ENCODE measurements around the gene TIMP2. TPM values are rescaled to one million over a fixed set of nuclear protein-coding genes. Genes with fewer than 3 reads are reported as not detected.
"Not testable (repeated sequence)": the region's sequence is repeated elsewhere in the genome, so short reads cannot be mapped to it uniquely, and the experiment has no call there.

Gene TIMP2
- total RNA-seq, 2 experiments from 2014 or later, result 2.4 to 2.6 TPM

DNA sequence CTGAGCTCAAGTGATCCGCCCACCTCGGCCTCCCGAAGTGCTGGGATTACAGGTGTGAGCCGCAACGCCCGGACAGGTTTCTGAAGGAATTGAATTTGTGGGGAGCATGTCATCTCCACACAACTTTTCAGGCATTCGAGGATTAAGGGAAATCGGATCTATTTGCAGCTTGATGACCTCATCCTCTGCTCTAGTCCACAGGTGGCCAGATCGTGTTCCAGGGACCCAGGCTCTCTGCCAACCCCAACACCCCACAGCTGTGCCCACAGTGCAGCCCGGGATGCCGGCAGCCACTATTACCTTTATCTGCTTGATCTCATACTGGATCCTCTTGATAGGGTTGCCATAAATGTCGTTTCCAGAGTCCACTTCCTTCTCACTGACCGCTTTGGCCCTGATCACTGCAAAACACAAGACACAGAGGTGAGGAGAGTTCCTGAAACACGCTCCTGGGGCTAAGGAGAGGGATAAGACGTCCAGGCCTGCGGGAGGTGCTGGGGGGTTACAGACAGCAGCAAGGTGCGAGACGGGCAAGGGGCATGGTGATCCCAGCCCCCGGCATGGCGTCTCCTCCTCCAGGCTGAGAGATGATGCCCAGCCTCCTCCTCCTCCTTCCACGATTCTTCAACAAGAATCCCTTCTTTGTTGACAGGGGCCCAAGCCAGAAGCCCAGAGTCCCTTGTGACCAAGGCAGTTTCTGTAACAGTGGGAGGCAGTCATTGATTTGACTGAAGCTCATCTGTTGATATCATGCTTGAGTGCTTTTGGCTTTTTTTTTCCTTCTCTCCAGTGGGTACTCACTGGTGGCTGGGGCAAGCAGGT, 51.5 kb downstream of the TIMP2 start:
- H3K27ac Mint-ChIP-seq, result no peak overlapping the region
- H3K4me1 Mint-ChIP-seq, result peaks cover 13% of the 10 kb centered on the region
- CTCF ChIA-PET, result interaction anchor here (0.7 to 1.2 kb wide), 3 partner anchors 8 to 117 kb away, joined by 3 to 4 read pairs (median 4); no protein-coding TSS in a partner anchor
- no peak overlapping the region for H3K4me3 Mint-ChIP-seq
- no peaks in the 10 kb centered on the region for H3K9me3 Mint-ChIP-seq
- no peaks in the 10 kb centered on the region for H3K36me3 Mint-ChIP-seq (ENCODE audit: low read depth)
- no peak for DNase-seq
- peaks cover 2% of the 10 kb centered on the region for H3K27me3 Mint-ChIP-seq
- POLR2A ChIA-PET, result no interaction called here

- H3K27me3 Mint-ChIP-seq, result peaks cover 2% of the 10 kb centered on the region
- peaks cover 6% of the 10 kb centered on the region for H3K4me1 Mint-ChIP-seq
- no peaks in the 10 kb centered on the region for H3K9me3 Mint-ChIP-seq
- no peak overlapping the region for H3K27ac Mint-ChIP-seq
- ChIA-PET CTCF (no interaction called here), POLR2A (interaction anchor here (0.6 kb wide), 1 partner anchor 142 kb away, joined by 3 read pairs; no protein-coding TSS in a partner anchor)
- H3K4me3 Mint-ChIP-seq, result no peak overlapping the region
- DNase-seq, result no peak
- no peaks in the 10 kb centered on the region for H3K36me3 Mint-ChIP-seq (ENCODE audit: low read depth)
Measured at GRCh38 chr17:78872486-78872885, 52.7 kb downstream of the TIMP2 start.

- Mint-ChIP-seq H3K27me3 (peaks cover 2% of the 10 kb centered on the region), H3K4me3 (no peak overlapping the region), H3K9me3 (no peaks in the 10 kb centered on the region), H3K4me1 (peaks cover 4% of the 10 kb centered on the region), H3K36me3 (ENCODE audit: low read depth) (no peaks in the 10 kb centered on the region), H3K27ac (no peak overlapping the region)
- DNase-seq, result no peak
- CTCF ChIA-PET, result interaction anchor here (0.6 kb wide), 1 partner anchor 917 kb away, joined by 4 read pairs; no protein-coding TSS in a partner anchor
- POLR2A ChIA-PET, result no interaction called here
Measured at GRCh38 chr17:78870621-78871020, 54.6 kb downstream of the TIMP2 start.

- no peak overlapping the region for H3K4me3 Mint-ChIP-seq
- no peak overlapping the region for H3K27ac Mint-ChIP-seq
- H3K4me1 Mint-ChIP-seq, result peaks cover 4% of the 10 kb centered on the region
- no peaks in the 10 kb centered on the region for H3K36me3 Mint-ChIP-seq (ENCODE audit: low read depth)
- CTCF ChIA-PET, result no interaction called here
- no peaks in the 10 kb centered on the region for H3K9me3 Mint-ChIP-seq
- H3K27me3 Mint-ChIP-seq, result no peaks in the 10 kb centered on the region
- POLR2A ChIA-PET, result no interaction called here
- no peak for DNase-seq
Measured at GRCh38 chr17:78868391-78868790, 56.8 kb downstream of the TIMP2 start.

DNA sequence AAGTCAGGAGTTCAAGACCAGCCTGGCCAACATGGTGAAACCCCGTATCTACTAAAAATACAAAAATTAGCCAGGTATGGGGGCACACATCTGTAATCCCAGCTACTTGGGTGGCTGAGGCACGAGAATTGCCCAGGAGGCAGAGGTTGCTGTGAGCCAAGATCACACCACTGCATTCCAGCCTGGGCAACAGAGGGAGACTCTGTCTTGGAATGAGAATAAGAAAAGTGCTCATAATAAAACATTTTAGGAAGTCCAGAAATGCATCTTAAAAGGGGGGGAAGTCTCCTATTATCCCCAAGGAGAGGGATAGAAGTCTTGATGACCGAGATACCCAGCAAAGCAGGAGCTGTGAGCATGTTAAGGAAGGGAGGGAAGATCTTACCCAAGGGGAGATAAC, 58.1 kb downstream of the TIMP2 start:
- DNase-seq; H3K36me3 Mint-ChIP-seq (ENCODE audit: low read depth); H3K27me3 Mint-ChIP-seq; H3K4me1 Mint-ChIP-seq; H3K9me3 Mint-ChIP-seq; H3K4me3 Mint-ChIP-seq; POLR2A ChIA-PET; H3K27ac Mint-ChIP-seq: not testable (repeated sequence)
- CTCF ChIA-PET, result interaction anchor here (3.2 kb wide), 1 partner anchor 105 kb away, joined by 20 read pairs; no protein-coding TSS in a partner anchor

- Mint-ChIP-seq H3K9me3 (no peaks in the 10 kb centered on the region), H3K27ac (no peak overlapping the region), H3K36me3 (ENCODE audit: low read depth) (no peaks in the 10 kb centered on the region), H3K27me3 (peaks cover 2% of the 10 kb centered on the region), H3K4me1 (peaks cover 4% of the 10 kb centered on the region), H3K4me3 (no peak overlapping the region)
- POLR2A ChIA-PET, result interaction anchor here (0.6 kb wide), 1 partner anchor 13 kb away, joined by 5 read pairs; no protein-coding TSS in a partner anchor
- CTCF ChIA-PET, result interaction anchor here (0.5 to 3.2 kb wide), 13 partner anchors 8 to 429 kb away, joined by 3 to 20 read pairs (median 3); no protein-coding TSS in a partner anchor
- peak; percentile 70 for DNase-seq
Measured at GRCh38 chr17:78865682-78866390, 59.4 kb downstream of the TIMP2 start.

DNA sequence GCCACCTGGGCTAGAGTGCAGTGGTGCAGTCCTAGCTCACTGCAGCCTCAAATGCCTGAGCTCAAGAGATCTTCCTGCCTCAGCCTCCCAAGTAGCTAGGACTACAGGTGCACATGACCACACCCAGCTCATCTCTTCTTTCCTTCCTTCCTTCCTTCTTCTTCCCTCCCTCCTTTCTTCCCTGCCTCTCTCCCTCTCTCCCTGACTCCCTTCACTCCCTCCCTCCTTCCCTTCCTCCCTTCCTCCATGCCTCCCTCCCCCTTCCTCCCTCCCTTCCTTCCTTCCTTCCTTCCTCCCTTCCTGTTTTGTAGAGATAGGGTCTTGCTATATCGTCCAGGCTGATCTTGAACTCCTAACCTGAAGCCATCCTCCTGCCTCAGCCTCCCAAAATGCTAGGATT, 61.1 kb downstream of the TIMP2 start:
- Mint-ChIP-seq H3K4me1 (peaks cover 4% of the 10 kb centered on the region), H3K27me3 (peaks cover 2% of the 10 kb centered on the region), H3K27ac (no peak overlapping the region), H3K4me3 (no peak overlapping the region), H3K36me3 (ENCODE audit: low read depth) (no peaks in the 10 kb centered on the region), H3K9me3 (no peaks in the 10 kb centered on the region)
- DNase-seq, result no peak
- ChIA-PET POLR2A (no interaction called here), CTCF (no interaction called here)

DNA sequence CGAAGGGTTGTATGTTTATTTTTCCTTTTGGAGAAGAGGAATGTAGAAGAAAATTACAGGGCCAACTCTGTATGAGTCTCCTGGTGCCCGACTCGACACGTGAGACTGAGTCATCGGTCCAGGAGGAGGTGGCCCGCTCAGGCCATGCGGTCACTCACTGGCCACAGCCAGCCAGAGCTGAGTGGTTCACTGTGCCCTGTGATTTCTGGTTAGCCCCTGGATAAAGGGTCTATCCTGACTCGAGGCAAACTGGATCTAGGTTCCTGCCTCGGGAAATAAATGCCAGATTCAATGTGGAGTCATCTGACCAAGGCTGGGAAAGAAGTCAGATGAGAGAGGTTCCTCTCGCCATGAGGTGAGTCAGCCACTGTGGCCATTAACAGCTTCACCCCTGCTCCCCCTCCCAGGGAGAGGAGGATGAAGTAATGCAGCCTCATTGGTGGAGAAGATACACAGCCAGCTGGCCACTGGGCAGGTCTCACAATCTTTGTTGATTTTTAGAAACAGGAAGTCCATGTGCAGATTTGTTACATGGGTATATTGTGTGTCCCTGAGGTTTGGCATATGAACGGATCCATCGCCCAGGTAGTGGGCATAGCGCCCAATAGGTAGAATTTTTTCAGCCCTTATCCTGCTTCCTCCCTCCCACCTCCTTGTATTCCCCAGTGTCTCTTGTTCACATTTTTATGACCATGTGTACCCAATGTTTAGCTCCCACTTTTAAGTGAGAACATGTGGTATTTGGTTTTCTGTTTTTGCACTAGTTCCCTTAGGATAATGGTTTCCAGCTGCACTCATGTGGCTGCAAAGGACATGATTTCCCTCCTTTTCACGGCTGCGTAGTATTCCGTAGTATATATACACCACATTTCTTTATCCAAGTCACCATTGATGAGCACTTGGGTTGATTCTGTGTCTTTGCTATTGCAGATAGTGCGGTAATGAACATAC, 62.8 kb downstream of the TIMP2 start:
- Mint-ChIP-seq H3K4me1 (peaks cover 4% of the 10 kb centered on the region), H3K4me3 (no peak overlapping the region), H3K9me3 (no peaks in the 10 kb centered on the region), H3K27me3 (peaks cover 2% of the 10 kb centered on the region), H3K36me3 (ENCODE audit: low read depth) (no peaks in the 10 kb centered on the region), H3K27ac (no peak overlapping the region)
- ChIA-PET CTCF (interaction anchor here (0.6 to 1.0 kb wide), 2 partner anchors 9 to 109 kb away, joined by 3 read pairs; no protein-coding TSS in a partner anchor), POLR2A (no interaction called here)
- DNase-seq, result no peak

- Mint-ChIP-seq H3K27ac (peak overlapping the region; percentile 69), H3K36me3 (ENCODE audit: low read depth) (no peaks in the 10 kb centered on the region), H3K9me3 (no peaks in the 10 kb centered on the region), H3K4me3 (no peak overlapping the region), H3K27me3 (peaks cover 2% of the 10 kb centered on the region), H3K4me1 (peaks cover 4% of the 10 kb centered on the region)
- ChIA-PET CTCF (no interaction called here), POLR2A (no interaction called here)
- DNase-seq, result no peak
Measured at GRCh38 chr17:78861229-78861628, 64.0 kb downstream of the TIMP2 start.

DNA sequence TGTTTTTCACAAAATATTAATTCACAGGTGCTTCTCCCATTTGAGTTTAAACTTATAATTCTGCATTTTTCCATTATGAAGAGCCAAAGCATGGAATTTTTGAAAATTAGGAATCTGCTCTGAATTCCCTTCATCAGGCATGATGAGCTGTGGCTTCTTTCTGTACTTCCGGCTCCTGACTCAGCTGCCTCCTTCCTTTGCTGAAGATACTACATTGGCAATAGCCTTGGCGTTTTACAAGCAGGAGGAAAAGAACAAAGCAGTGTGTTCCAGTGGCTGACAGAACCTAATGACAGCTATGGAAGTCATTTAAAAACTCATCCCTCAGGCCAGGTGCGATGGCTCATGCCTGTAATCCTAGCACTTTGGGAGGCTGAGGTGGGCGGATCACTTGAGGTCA, 66.1 kb downstream of the TIMP2 start:
- CTCF ChIA-PET, result no interaction called here
- DNase-seq, result no peak
- Mint-ChIP-seq H3K36me3 (ENCODE audit: low read depth) (no peaks in the 10 kb centered on the region), H3K27me3 (peaks cover 2% of the 10 kb centered on the region), H3K9me3 (no peaks in the 10 kb centered on the region), H3K27ac (no peak overlapping the region), H3K4me3 (no peak overlapping the region), H3K4me1 (no peaks in the 10 kb centered on the region)
- POLR2A ChIA-PET, result no interaction called here

- Mint-ChIP-seq H3K4me1 (no peaks in the 10 kb centered on the region), H3K36me3 (ENCODE audit: low read depth) (no peaks in the 10 kb centered on the region), H3K27me3 (no peaks in the 10 kb centered on the region), H3K4me3 (no peak overlapping the region), H3K9me3 (no peaks in the 10 kb centered on the region), H3K27ac (no peak overlapping the region)
- ChIA-PET POLR2A (no interaction called here), CTCF (no interaction called here)
- no peak for DNase-seq
Measured at GRCh38 chr17:78857266-78857665, 67.9 kb downstream of the TIMP2 start.

DNA sequence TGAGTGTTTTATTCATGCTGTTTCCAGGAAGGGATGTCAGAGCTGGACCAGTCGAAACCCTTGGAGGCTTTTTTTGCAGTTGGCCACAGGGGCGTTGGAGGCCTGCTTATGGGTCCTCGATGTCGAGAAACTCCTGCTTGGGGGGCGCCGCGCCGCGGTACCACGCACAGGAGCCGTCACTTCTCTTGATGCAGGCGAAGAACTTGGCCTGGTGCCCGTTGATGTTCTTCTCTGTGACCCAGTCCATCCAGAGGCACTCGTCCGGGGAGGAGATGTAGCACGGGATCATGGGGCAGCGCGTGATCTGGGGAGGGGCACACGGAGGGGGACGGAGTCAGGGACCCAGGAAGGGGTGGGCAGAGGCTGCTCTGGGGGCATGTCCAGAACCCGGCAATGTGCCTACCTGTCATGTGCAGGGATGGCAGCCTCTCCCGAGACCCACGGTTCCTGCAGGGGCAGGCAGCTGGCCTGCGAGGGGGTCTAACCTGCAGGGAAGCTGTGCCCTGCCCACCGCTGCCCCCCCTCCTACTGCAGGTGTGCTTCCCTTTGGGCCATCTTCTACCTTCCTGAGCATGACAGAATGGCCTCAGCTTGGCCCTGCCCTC, 69.5 kb downstream of the TIMP2 start:
- no peak for DNase-seq
- Mint-ChIP-seq H3K27me3 (no peaks in the 10 kb centered on the region), H3K36me3 (ENCODE audit: low read depth) (no peaks in the 10 kb centered on the region), H3K4me1 (no peaks in the 10 kb centered on the region), H3K27ac (no peak overlapping the region), H3K9me3 (no peaks in the 10 kb centered on the region), H3K4me3 (no peak overlapping the region)
- POLR2A ChIA-PET, result no interaction called here
- CTCF ChIA-PET, result no interaction called here

Data from activated CD4-positive, alpha-beta T cell treated with anti-CD3 and anti-CD28 coated beads, Interleukin-2, amount 10 ng/mL, durations not matched to agents 7 days and 5 days (primary cell).